Fibroblast of mammary gland (primary cell): ENCODE measurements around the gene SUSD4.

ENCODE experiments used
- DNase-seq: peaks from one replicate; pipeline ENCODE4 v3.0.0-alpha.2; 2010; ENCODE audit warnings: low read depth
- H3K4me3 ChIP-seq: 2 replicates; pipeline ENCODE4 v1.5.1; 2011; ENCODE audit warnings: low read depth, mild to moderate bottlenecking, low read length, moderate library complexity; ENCODE audit not compliant: control insufficient read depth
- CTCF ChIP-seq: conservative IDR thresholded peaks from 2 replicates; pipeline ENCODE4 v1.5.1; 2011; ENCODE audit warnings: low read depth, low read length, inconsistent platforms; ENCODE audit not compliant: control insufficient read depth, insufficient read depth

Gene SUSD4

GRCh38 chr1:223189903-223190724 lies 173.9 kb downstream of the SUSD4 start:
- TF ChIP-seq CTCF = no peak
- peak; percentile 25 for DNase-seq
- no peak overlapping the region for H3K4me3 ChIP-seq

GRCh38 chr1:223189525-223189902 lies 174.5 kb downstream of the SUSD4 start:
- no peak overlapping the region for H3K4me3 ChIP-seq
- no peak for TF ChIP-seq CTCF
- no peak for DNase-seq

- DNase-seq = no peak
- H3K4me3 ChIP-seq = no peak overlapping the region
- TF ChIP-seq CTCF = no peak
These were observed 175.2 kb downstream of the SUSD4 start for GRCh38 chr1:223188618-223189356.

- H3K4me3 ChIP-seq = no peak overlapping the region
- DNase-seq = no peak
- no peak for TF ChIP-seq CTCF
These were observed 177.2 kb downstream of the SUSD4 start for GRCh38 chr1:223186800-223187199.

GRCh38 chr1:223183268-223183862 lies 180.6 kb downstream of the SUSD4 start:
- peak; percentile 41 for DNase-seq
- TF ChIP-seq CTCF = no peak
- no peak overlapping the region for H3K4me3 ChIP-seq

- no peak for TF ChIP-seq CTCF
- H3K4me3 ChIP-seq = no peak overlapping the region
These were observed 183.2 kb downstream of the SUSD4 start for GRCh38 chr1:223180731-223181321.

More at GRCh38 chr1:223180731-223181321, 183.2 kb downstream of the SUSD4 start:
- peak; percentile 8 for DNase-seq
